Measurements from ENCODE around the gene DCAF8L2. TPM values are rescaled to one million over a fixed set of nuclear protein-coding genes. Genes with fewer than 3 reads are reported as not detected.

DCAF8L2 gene
- total RNA-seq, 4 donors from 2014 or later = 0.23 TPM; not detected in 3

DNA sequence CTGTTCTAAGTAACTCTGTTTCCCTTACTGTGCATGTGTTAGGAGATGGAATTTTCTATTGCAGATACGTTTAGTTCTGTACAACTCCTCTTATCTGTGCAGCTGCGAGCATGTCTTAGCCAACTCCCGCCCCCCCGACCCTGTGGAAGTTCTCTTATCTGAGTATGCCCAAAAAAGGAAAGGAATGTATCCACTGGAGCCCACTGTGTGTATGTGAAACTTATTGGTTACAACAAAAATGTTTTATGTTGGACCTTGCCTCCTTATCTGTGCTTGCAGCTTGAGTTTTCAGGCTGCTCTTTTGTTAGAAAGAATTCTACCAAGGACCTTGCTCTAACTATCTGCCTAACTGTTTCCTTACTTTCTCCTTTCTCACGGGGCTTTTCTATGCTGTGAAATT lies 24.2 kb upstream of the DCAF8L2 start:
- TF ChIP-seq, protein P1, sequence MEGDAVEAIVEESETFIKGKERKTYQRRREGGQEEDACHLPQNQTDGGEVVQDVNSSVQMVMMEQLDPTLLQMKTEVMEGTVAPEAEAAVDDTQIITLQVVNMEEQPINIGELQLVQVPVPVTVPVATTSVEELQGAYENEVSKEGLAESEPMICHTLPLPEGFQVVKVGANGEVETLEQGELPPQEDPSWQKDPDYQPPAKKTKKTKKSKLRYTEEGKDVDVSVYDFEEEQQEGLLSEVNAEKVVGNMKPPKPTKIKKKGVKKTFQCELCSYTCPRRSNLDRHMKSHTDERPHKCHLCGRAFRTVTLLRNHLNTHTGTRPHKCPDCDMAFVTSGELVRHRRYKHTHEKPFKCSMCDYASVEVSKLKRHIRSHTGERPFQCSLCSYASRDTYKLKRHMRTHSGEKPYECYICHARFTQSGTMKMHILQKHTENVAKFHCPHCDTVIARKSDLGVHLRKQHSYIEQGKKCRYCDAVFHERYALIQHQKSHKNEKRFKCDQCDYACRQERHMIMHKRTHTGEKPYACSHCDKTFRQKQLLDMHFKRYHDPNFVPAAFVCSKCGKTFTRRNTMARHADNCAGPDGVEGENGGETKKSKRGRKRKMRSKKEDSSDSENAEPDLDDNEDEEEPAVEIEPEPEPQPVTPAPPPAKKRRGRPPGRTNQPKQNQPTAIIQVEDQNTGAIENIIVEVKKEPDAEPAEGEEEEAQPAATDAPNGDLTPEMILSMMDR (IDR thresholded peaks at IDR 0.05) = no peak
- TF ChIP-seq EP300 (IDR thresholded peaks at IDR 0.05) (no peak), POLR2A (IDR thresholded peaks at IDR 0.05) (no peak), POLR2AphosphoS5 (IDR thresholded peaks at IDR 0.05) (no peak)
- Histone ChIP-seq H3K27me3 (no peaks in the 10 kb centered on the region), H3K36me3 (no peaks in the 10 kb centered on the region), H3K4me3 (no peak overlapping the region), H3K9me3 (no peaks in the 10 kb centered on the region), H3K27ac (no peak overlapping the region), H3K4me1 (no peaks in the 10 kb centered on the region)
- ATAC-seq = no peak
- WGBS, 2 donors (ENCODE audit: low coverage in 1 of 2) = 29 to 34% methylated on average over 1 to 2 of the region's 5 CpGs

DNA sequence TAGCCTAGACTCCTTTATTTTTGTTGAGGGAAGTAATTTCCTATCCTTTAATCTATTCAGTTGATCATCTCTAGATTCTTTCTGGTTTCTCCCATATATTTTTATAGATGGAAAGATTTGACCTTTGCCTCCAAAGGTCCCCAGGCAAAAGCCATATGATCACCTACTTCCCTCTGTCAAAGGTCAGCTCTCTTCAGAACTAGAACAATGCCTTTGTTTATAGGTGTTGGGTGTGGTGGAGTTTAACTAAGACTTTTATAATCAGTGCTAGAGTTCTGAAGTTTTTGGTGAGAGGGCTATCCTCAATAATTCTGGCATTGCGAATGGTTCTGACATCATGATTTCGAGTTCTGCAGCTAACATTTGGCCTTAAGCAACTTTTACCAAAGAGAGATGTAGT lies 19.0 kb upstream of the DCAF8L2 start:
- TF ChIP-seq POLR2A (IDR thresholded peaks at IDR 0.05) (no peak), POLR2AphosphoS5 (IDR thresholded peaks at IDR 0.05) (no peak), EP300 (IDR thresholded peaks at IDR 0.05) (no peak)
- TF ChIP-seq, protein P1 (IDR thresholded peaks at IDR 0.05) = no peak
- no peak overlapping the region for H3K4me3 ChIP-seq
- no peaks in the 10 kb centered on the region for H3K27me3 ChIP-seq
- H3K9me3 ChIP-seq = no peaks in the 10 kb centered on the region
- H3K4me1 ChIP-seq = no peaks in the 10 kb centered on the region
- no peak for ATAC-seq
- 64 to 100% methylated on average over 1 to 2 of the region's 2 CpGs for WGBS, 2 donors (ENCODE audit: low coverage in 1 of 2)
- H3K36me3 ChIP-seq = no peaks in the 10 kb centered on the region
- no peak overlapping the region for H3K27ac ChIP-seq

DNA sequence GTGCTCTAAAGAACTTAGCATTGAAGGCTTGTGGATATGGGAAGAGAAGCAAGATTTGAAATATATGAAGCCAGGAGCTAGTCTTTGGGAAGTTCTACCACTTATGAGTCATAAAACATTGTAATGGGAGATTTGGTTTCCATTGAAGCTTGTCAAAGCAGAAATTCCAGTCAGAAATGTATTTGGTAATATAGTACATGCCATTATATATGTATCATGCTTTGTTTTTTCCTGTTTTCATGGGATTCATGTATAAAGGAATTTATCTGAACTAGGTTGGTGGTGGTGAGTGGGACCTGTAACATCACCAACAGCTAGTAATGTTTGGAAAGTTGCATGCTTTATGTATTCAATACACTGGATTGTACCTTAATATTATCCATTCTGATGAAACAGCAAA lies 14.6 kb upstream of the DCAF8L2 start:
- Histone ChIP-seq H3K36me3 (no peaks in the 10 kb centered on the region), H3K4me3 (no peak overlapping the region), H3K27ac (no peak overlapping the region), H3K9me3 (no peaks in the 10 kb centered on the region), H3K27me3 (no peaks in the 10 kb centered on the region), H3K4me1 (no peaks in the 10 kb centered on the region)
- TF ChIP-seq, protein P1 (IDR thresholded peaks at IDR 0.05) = no peak
- TF ChIP-seq POLR2A (IDR thresholded peaks at IDR 0.05) (no peak), POLR2AphosphoS5 (IDR thresholded peaks at IDR 0.05) (no peak), EP300 (IDR thresholded peaks at IDR 0.05) (no peak)
- no peak for ATAC-seq

DNA sequence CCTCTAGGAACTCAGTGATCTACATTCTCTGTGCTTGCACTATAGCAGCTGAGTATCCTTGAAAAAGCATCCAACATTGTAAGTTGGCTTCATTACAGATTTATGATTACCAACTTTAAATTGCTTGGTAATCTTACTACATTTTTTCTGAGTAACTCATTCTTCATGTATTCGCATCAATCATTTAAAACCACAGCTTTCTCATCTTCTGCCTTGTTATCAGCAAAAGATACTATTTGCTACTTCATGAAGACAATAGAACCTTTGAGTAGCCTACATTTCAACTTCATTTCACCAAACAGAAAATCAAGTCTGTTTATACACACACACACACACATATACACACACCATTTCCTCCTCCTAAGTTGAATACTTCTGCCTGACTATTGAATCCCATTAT lies 6.2 kb upstream of the DCAF8L2 start:
- TF ChIP-seq POLR2A (IDR thresholded peaks at IDR 0.05) = no peak
- TF ChIP-seq, protein P1 (IDR thresholded peaks at IDR 0.05) = no peak
- no peak for TF ChIP-seq EP300 (IDR thresholded peaks at IDR 0.05)
- TF ChIP-seq POLR2AphosphoS5 (IDR thresholded peaks at IDR 0.05) = no peak
- H3K27me3 ChIP-seq = no peaks in the 10 kb centered on the region
- no peak for ATAC-seq
- H3K9me3 ChIP-seq = no peaks in the 10 kb centered on the region
- no peaks in the 10 kb centered on the region for H3K36me3 ChIP-seq
- H3K27ac ChIP-seq = no peak overlapping the region
- 87 to 100% methylated on average over 1 of the region's 1 CpG for WGBS, 2 donors (ENCODE audit: low coverage in 1 of 2)
- no peak overlapping the region for H3K4me3 ChIP-seq
- no peaks in the 10 kb centered on the region for H3K4me1 ChIP-seq

DNA sequence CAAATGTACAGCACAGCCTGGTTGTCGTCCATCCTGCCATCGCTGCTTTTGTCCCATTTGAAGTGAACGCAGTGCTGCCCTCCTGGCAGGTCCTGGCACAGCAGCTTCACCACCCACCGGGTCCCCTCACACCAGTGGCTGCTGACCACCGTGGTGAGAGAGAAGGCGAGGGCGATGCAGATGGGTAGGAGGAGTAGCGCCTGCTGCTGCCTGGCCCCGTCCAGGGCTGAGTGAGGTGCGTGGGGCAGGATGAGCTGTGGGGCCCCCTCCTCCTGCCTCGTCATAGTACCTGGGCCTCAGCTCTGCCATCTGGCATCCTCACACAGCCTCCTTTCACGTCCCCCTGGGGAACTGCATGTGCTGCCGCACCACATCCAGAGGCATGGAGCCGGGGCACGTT lies 1.8 kb downstream of the DCAF8L2 start:
- Histone ChIP-seq H3K27me3 (no peaks in the 10 kb centered on the region), H3K9me3 (no peaks in the 10 kb centered on the region), H3K4me1 (no peaks in the 10 kb centered on the region), H3K36me3 (no peaks in the 10 kb centered on the region), H3K27ac (no peak overlapping the region), H3K4me3 (no peak overlapping the region)
- ATAC-seq = no peak
- no peak for TF ChIP-seq POLR2AphosphoS5 (IDR thresholded peaks at IDR 0.05)
- TF ChIP-seq POLR2A (IDR thresholded peaks at IDR 0.05) = no peak
- TF ChIP-seq, protein P1 (IDR thresholded peaks at IDR 0.05) = no peak
- TF ChIP-seq EP300 (IDR thresholded peaks at IDR 0.05) = no peak
- 87 to 92% methylated on average over 2 to 6 of the region's 15 CpGs for WGBS, 2 donors (ENCODE audit: low coverage in 1 of 2)
